Measurements from ENCODE around the gene MRPL24.

MRPL24 gene

GRCh38 chr1:156740741-156741480 is at the start of gene MRPL24:
TSS of gene MRPL24 (minus strand) at chr1:156741088. CDS start at chr1:156738704, 2,384 bp downstream.
- H3K4me1 Mint-ChIP-seq (ENCODE audit: low read depth): peaks cover 34% of the 10 kb centered on the region
- no peaks in the 10 kb centered on the region for H3K27me3 Mint-ChIP-seq (ENCODE audit: low read depth)
- H3K9me3 Mint-ChIP-seq: no peaks in the 10 kb centered on the region
- peaks cover 41% of the 10 kb centered on the region for H3K36me3 Mint-ChIP-seq (ENCODE audit: low read depth)
- H3K4me3 Mint-ChIP-seq: peak within 1 kb of the TSS; percentile 96
- peak within 1 kb of the TSS; percentile 96 for H3K27ac Mint-ChIP-seq

- Mint-ChIP-seq H3K36me3 (ENCODE audit: low read depth) (peaks cover 35% of the 10 kb centered on the region), H3K9me3 (no peaks in the 10 kb centered on the region), H3K27me3 (ENCODE audit: low read depth) (no peaks in the 10 kb centered on the region), H3K4me1 (ENCODE audit: low read depth) (peaks cover 4% of the 10 kb centered on the region), H3K27ac (no peak overlapping the region), H3K4me3 (no peak overlapping the region)
Observed at GRCh38 chr1:156789621-156790318, 48.9 kb upstream of the MRPL24 start.

GRCh38 chr1:156788136-156788535 is 47.2 kb upstream of the MRPL24 start:
- Mint-ChIP-seq H3K4me3 (no peak overlapping the region), H3K4me1 (ENCODE audit: low read depth) (no peaks in the 10 kb centered on the region), H3K36me3 (ENCODE audit: low read depth) (peaks cover 28% of the 10 kb centered on the region), H3K27ac (no peak overlapping the region), H3K27me3 (ENCODE audit: low read depth) (no peaks in the 10 kb centered on the region), H3K9me3 (no peaks in the 10 kb centered on the region)

- Mint-ChIP-seq H3K27ac (no peak overlapping the region), H3K9me3 (no peaks in the 10 kb centered on the region), H3K4me3 (no peak overlapping the region)
Observed at GRCh38 chr1:156786640-156787039, 45.8 kb upstream of the MRPL24 start.

GRCh38 chr1:156785458-156785857 is 44.6 kb upstream of the MRPL24 start:
- Mint-ChIP-seq H3K27ac (no peak overlapping the region), H3K36me3 (ENCODE audit: low read depth) (peaks cover 37% of the 10 kb centered on the region), H3K4me1 (ENCODE audit: low read depth) (peaks cover 18% of the 10 kb centered on the region), H3K9me3 (no peaks in the 10 kb centered on the region), H3K4me3 (no peak overlapping the region), H3K27me3 (ENCODE audit: low read depth) (no peaks in the 10 kb centered on the region)

More at GRCh38 chr1:156786640-156787039, 45.8 kb upstream of the MRPL24 start:
- H3K4me1 Mint-ChIP-seq (ENCODE audit: low read depth): peaks cover 10% of the 10 kb centered on the region
- H3K36me3 Mint-ChIP-seq (ENCODE audit: low read depth): peaks cover 34% of the 10 kb centered on the region
- no peaks in the 10 kb centered on the region for H3K27me3 Mint-ChIP-seq (ENCODE audit: low read depth)

GRCh38 chr1:156781585-156782186 is 40.8 kb upstream of the MRPL24 start:
- H3K4me3 Mint-ChIP-seq: no peak overlapping the region
- no peaks in the 10 kb centered on the region for H3K9me3 Mint-ChIP-seq
- no peaks in the 10 kb centered on the region for H3K27me3 Mint-ChIP-seq (ENCODE audit: low read depth)
- H3K27ac Mint-ChIP-seq: peak overlapping the region; percentile 17
- H3K36me3 Mint-ChIP-seq (ENCODE audit: low read depth): peaks cover 28% of the 10 kb centered on the region
- H3K4me1 Mint-ChIP-seq (ENCODE audit: low read depth): peaks cover 29% of the 10 kb centered on the region

DNA sequence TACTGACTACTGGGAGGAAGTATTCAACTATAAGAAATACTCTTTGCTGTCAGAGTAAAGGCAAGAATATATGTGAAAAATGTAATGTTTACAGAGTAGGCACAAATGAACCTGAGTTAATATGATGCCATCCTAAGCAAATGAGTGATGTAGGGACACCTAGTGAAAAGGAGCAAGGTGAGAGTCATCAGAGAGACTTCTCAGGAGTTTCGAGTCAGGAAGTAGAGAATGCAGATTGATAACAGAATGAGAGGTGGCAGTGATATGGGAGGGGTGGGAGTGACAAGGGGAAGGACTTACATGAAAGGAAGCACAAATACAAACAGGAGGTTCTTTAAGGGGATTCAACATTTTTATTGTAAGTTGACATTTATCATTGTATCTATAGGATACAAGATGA is 36.7 kb upstream of the MRPL24 start:
- no peaks in the 10 kb centered on the region for H3K9me3 Mint-ChIP-seq
- H3K4me3 Mint-ChIP-seq: no peak overlapping the region
- peaks cover 25% of the 10 kb centered on the region for H3K36me3 Mint-ChIP-seq (ENCODE audit: low read depth)
- H3K27ac Mint-ChIP-seq: peak overlapping the region; percentile 10
- H3K4me1 Mint-ChIP-seq (ENCODE audit: low read depth): peaks cover 45% of the 10 kb centered on the region
- no peaks in the 10 kb centered on the region for H3K27me3 Mint-ChIP-seq (ENCODE audit: low read depth)

DNA sequence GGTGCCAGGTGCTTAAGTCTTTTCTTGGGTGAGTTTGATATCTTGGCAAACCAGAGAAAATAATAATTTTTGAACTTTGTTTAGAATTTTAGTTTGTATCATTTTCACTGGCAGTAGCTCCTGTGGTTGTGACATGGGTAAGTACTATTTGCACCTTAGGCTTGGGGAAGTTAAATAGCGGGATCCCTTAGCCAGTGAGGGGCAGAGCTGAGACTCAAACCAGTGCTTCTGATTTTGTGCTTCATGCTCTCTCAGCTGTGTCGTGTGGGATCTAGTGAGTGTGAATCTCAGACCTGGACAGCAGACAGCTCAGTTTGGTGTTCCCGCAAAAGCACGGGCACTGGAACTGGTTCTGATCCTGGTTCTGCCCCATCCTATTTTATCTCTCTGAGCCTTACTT is 36.1 kb upstream of the MRPL24 start:
- no peaks in the 10 kb centered on the region for H3K27me3 Mint-ChIP-seq (ENCODE audit: low read depth)
- peaks cover 40% of the 10 kb centered on the region for H3K4me1 Mint-ChIP-seq (ENCODE audit: low read depth)
- H3K4me3 Mint-ChIP-seq: no peak overlapping the region
- no peaks in the 10 kb centered on the region for H3K9me3 Mint-ChIP-seq
- peaks cover 20% of the 10 kb centered on the region for H3K36me3 Mint-ChIP-seq (ENCODE audit: low read depth)
- H3K27ac Mint-ChIP-seq: no peak overlapping the region

- Mint-ChIP-seq H3K27me3 (ENCODE audit: low read depth) (no peaks in the 10 kb centered on the region), H3K9me3 (no peaks in the 10 kb centered on the region), H3K27ac (no peak overlapping the region), H3K4me1 (ENCODE audit: low read depth) (peaks cover 35% of the 10 kb centered on the region), H3K4me3 (no peak overlapping the region), H3K36me3 (ENCODE audit: low read depth) (peaks cover 16% of the 10 kb centered on the region)
Observed at GRCh38 chr1:156775799-156776198, 34.9 kb upstream of the MRPL24 start.

DNA sequence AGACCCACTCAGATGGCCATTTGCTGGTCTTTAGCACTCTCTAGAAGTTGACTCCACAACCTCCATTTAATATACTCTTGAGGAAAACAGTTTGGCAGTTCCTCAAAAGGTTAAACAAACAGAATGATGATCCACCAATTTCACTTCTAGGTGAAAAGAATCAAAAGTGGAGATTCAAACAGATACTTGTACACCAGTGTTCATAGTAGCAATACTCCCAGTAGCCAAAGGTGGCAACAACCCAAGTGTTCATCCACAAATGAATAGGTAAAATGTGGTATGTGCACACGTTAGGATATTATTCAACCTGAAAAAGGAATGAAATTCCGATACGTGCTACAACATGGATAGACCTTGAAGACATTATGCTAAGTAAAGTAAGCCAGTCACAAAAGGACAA is 32.7 kb upstream of the MRPL24 start:
- Mint-ChIP-seq H3K9me3 (no peaks in the 10 kb centered on the region), H3K36me3 (ENCODE audit: low read depth) (peaks cover 24% of the 10 kb centered on the region), H3K4me3 (no peak overlapping the region), H3K27me3 (ENCODE audit: low read depth) (no peaks in the 10 kb centered on the region), H3K4me1 (ENCODE audit: low read depth) (peaks cover 50% of the 10 kb centered on the region), H3K27ac (no peak overlapping the region)

GRCh38 chr1:156772728-156773497 is 32.0 kb upstream of the MRPL24 start:
- Mint-ChIP-seq H3K27me3 (ENCODE audit: low read depth) (no peaks in the 10 kb centered on the region), H3K27ac (no peak overlapping the region), H3K4me1 (ENCODE audit: low read depth) (peaks cover 51% of the 10 kb centered on the region), H3K9me3 (no peaks in the 10 kb centered on the region), H3K4me3 (no peak overlapping the region), H3K36me3 (ENCODE audit: low read depth) (peaks cover 24% of the 10 kb centered on the region)

DNA sequence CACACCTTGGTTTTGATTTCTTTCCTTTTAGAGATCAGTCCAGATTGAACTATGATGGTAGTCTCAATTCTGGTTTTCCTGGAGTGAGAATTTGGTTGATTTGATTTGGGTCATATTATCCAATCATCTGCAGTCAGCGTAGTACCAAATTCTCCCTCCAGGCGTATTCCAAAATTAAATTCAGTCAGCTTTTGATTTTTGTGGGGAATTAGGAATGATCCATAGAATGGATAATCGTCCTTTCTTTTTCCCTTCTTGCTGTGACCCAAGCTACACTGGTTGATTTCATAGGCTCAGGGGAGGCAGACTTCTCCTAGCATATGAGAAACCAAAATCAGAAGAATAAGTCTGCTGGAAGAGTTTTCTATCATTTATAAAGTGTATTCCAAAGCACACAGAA is 31.3 kb upstream of the MRPL24 start:
- Mint-ChIP-seq H3K4me1 (ENCODE audit: low read depth) (peaks cover 46% of the 10 kb centered on the region), H3K27ac (no peak overlapping the region), H3K36me3 (ENCODE audit: low read depth) (peaks cover 24% of the 10 kb centered on the region), H3K27me3 (ENCODE audit: low read depth) (no peaks in the 10 kb centered on the region), H3K9me3 (no peaks in the 10 kb centered on the region), H3K4me3 (no peak overlapping the region)

- Mint-ChIP-seq H3K27me3 (ENCODE audit: low read depth) (no peaks in the 10 kb centered on the region), H3K9me3 (no peaks in the 10 kb centered on the region), H3K36me3 (ENCODE audit: low read depth) (peaks cover 20% of the 10 kb centered on the region), H3K4me1 (ENCODE audit: low read depth) (peaks cover 44% of the 10 kb centered on the region), H3K4me3 (no peak overlapping the region), H3K27ac (no peak overlapping the region)
Observed at GRCh38 chr1:156768610-156769295, 27.9 kb upstream of the MRPL24 start.
